ES-I3 (cell line): Measurements from ENCODE around the gene MUS81.
"Not testable (repeated sequence)": the region's sequence is repeated elsewhere in the genome, so short reads cannot be mapped to it uniquely, and the experiment has no call there.

Experiments
- H3K36me3 ChIP-seq: 2 replicates; pipeline ENCODE4 v1.6.1; 2013; ENCODE audit warnings: mild to moderate bottlenecking, low read length, control low read depth, moderate library complexity; ENCODE audit not compliant: insufficient read depth
- H3K4me1 ChIP-seq: 2 replicates; pipeline ENCODE4 v1.6.1; 2013; ENCODE audit warnings: mild to moderate bottlenecking, control low read depth, low read length; ENCODE audit not compliant: insufficient read depth
- H3K9ac ChIP-seq: 2 replicates; pipeline ENCODE4 v1.6.1; 2013; ENCODE audit warnings: low read depth, mild to moderate bottlenecking, low read length, moderate library complexity
- H3K9me3 ChIP-seq: 2 replicates; pipeline ENCODE4 v1.6.1; 2013; ENCODE audit warnings: mild to moderate bottlenecking, low read length, moderate library complexity; ENCODE audit not compliant: control insufficient read depth, insufficient read depth

The MUS81 gene

DNA sequence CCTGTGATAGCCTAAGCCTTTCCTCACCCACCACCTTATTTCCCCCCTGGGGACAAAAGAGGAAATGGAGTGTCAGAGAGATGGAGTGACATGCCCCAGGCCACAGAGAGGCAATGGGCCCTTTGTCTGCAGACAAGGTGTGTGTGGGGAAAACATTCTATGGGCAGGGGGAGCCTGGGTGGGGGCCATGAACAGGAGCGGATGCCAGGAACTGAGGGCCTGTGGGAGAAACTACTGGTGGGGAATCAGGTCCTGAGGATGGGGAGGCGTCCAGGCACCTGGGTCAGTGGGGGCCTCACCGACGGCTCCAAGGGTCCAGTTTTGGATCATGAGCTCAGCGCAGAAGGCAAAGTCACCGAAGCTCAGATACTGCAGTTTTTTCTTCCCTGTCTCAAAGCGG lies 25.0 kb downstream of the MUS81 start:
- Histone ChIP-seq H3K9ac (no peak overlapping the region), H3K9me3 (no peaks in the 10 kb centered on the region), H3K4me1 (peaks cover 12% of the 10 kb centered on the region), H3K36me3 (peaks cover 26% of the 10 kb centered on the region)

DNA sequence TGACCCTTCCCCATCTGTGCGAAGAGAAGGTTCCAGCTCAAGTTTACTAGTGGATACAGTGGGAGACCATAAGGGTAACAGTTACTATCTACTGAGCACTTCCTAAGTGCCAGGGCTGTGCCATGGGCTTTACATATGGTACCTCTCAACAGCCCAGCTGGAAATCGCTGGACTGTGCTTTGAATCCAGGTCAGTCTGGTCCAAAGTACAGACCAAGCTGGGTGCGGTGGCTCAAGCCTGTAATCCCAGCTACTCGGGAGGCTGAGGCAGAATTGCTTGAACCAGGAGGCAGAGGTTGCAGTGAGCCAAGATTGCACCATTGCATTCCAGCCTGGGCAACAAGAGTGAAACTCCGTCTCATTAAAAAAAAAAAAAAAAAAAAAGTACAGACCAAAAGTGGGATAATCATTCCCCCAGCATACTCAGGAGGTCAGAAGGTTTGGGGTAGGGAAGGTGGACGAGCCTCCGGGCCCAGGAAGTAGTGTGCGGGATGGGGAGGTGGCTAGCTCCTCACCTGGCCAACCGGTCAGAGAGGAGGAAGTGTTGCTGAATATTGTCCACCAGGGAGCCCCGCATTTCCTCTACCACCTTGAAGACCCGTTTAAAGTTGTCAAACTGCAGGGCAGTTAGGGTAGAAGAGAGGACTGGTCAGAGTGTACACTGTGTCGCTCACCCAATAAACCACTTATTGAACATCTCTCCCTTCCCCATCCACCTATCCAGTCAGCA lies 25.7 kb downstream of the MUS81 start:
- no peaks in the 10 kb centered on the region for H3K9me3 ChIP-seq
- no peak overlapping the region for H3K9ac ChIP-seq
- peaks cover 26% of the 10 kb centered on the region for H3K36me3 ChIP-seq
- H3K4me1 ChIP-seq, result peaks cover 12% of the 10 kb centered on the region

DNA sequence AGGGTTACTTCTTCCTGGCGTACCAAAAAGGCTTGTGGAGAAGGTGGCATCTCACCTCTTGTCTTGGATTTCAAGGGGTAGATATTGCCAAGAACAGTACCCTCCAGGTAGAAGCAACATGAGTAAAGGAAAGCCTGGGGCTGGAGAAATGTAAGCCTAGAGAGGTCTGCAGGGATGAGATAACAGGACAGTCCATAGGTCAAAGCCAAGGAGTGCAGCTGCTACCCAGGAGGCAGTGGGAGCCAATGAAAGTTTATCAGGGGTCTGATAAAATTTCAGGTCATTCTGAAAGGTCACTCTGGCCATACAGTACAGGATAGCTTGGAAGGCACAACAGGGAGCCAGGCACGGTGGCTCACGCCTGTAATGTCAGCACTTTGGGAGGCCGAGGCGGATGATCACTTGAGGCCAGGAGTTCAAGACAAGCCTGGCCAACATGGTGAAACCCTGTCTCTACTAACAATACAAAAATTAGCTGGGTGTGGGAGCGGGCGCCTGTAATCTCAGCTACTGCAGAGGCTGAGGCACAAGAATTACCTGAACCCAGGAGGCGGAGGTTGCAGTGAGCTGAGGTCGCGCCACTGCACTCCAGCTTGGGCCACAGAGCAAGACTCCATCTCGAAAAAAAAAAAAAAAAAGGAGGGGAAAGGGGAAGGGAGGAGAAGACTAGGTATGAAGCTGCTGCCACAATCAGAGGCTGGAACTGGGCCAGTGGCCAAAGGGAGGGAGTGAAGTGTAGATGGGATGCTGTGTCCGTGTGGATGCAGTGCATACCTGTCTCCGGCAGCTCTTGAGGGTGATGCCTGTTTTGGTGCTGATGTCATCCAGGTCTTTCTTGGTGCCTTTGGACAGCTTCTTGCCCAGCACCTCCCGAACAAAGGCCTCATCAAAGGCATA lies 26.8 kb downstream of the MUS81 start:
- no peaks in the 10 kb centered on the region for H3K9me3 ChIP-seq
- peaks cover 12% of the 10 kb centered on the region for H3K4me1 ChIP-seq
- peak overlapping the region; percentile 92 for H3K9ac ChIP-seq
- peaks cover 26% of the 10 kb centered on the region for H3K36me3 ChIP-seq

DNA sequence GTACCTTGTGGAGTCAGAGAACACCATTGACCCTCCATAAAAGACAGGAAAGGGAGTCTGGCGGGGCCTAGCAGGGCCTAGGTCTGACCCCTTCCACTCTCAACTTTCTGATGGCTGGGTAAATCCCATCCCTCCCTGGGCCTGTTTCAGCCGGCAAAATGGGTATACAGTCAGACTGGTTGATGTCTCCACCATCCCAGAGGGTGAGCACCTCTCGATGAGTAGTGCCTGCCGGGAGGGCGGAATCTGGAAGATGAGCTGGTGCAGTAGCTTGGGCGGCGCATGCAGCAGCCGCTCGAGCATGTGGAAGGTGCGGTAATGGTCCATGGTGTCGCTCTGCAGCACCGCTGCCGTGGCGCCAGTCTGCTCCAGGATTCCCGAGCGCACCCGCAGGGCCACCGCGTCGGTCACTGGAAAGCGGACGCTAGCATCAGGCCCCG lies 27.5 kb downstream of the MUS81 start:
- H3K36me3 ChIP-seq, result peaks cover 26% of the 10 kb centered on the region
- peaks cover 12% of the 10 kb centered on the region for H3K4me1 ChIP-seq
- H3K9ac ChIP-seq, result peak overlapping the region; percentile 92
- H3K9me3 ChIP-seq, result no peaks in the 10 kb centered on the region

DNA sequence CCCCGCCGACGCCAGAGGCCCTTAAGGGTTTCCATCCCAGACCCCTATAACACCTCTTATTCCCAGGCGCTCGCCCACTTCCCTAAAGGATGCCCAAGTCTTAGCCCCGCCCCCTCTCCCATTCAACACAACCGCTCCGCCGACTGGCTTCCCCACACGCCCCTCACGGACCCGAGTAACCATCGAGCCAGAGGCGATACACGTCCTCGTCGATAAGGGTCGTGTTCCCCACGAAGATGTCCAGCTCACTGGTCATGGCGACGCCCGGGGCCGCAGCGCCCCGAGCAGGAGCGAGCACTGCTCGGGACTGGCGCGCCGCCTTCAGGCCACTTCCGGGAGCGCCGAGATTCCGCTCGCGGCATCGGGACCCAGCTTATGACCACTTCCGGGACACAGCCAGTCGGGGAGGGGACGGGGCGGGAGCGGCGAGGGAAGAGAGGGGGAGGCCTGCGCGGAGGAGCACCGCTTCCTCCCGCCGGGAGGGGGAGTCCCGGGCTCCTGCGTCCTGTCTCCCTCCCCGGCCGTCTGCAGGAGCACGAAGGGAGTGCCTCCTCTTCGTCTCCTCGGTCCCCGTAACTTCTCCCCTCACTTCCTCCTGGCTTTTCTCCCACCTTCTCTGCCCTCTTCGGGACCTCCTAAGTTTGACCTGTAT lies 28.1 kb downstream of the MUS81 start, which contains the start of gene FIBP:
TSS of gene FIBP (minus strand) at position 309 of the 652 bp plus-strand sequence. CDS start at position 256, 53 bp downstream.
- H3K4me1 ChIP-seq, result peaks cover 12% of the 10 kb centered on the region
- peaks cover 26% of the 10 kb centered on the region for H3K36me3 ChIP-seq
- peak within 1 kb of the TSS; percentile 92 for H3K9ac ChIP-seq
- H3K9me3 ChIP-seq, result no peaks in the 10 kb centered on the region

DNA sequence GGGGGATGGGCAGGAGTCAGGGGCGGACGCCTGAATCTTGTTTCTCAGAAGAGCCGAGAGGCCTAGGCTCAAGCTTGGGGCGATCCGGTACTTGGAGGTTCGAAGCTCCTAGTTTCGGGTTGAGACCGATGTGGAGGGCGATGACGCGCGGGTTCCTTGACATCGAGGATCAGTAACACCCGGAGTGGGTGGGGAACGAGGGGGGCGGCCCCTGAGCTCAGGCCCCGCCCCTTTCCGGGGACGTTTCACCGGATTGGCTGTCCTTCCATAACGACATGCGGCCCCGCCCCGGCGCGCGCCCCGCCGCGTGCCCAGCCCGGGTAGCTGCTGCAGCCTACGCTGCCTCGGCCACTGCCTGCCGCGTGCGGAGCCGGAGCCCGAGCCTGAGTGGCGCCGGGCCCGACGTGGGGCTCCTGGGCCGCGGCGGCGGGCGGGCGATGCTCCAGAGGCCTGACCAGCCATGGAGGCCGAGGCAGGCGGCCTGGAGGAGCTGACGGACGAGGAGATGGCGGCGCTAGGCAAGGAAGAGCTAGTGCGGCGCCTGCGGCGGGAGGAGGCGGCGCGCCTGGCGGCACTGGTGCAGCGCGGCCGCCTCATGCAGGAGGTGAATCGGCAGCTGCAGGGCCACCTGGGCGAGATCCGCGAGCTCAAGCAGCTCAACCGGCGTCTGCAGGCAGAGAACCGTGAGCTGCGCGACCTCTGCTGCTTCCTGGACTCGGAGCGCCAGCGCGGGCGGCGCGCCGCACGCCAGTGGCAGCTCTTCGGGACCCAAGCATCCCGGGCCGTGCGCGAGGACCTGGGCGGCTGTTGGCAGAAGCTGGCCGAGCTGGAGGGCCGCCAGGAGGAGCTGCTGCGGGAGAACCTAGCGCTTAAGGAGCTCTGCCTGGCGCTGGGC lies 30.3 kb downstream of the MUS81 start, which contains the start of gene CCDC85B:
TSS of gene CCDC85B (plus strand) at position 350 of the 895 bp plus-strand sequence. CDS start at position 461, 111 bp downstream.
- Histone ChIP-seq H3K9me3 (no peaks in the 10 kb centered on the region), H3K36me3 (peaks cover 9% of the 10 kb centered on the region), H3K4me1 (peaks cover 10% of the 10 kb centered on the region), H3K9ac (peak within 1 kb of the TSS; percentile 83)

DNA sequence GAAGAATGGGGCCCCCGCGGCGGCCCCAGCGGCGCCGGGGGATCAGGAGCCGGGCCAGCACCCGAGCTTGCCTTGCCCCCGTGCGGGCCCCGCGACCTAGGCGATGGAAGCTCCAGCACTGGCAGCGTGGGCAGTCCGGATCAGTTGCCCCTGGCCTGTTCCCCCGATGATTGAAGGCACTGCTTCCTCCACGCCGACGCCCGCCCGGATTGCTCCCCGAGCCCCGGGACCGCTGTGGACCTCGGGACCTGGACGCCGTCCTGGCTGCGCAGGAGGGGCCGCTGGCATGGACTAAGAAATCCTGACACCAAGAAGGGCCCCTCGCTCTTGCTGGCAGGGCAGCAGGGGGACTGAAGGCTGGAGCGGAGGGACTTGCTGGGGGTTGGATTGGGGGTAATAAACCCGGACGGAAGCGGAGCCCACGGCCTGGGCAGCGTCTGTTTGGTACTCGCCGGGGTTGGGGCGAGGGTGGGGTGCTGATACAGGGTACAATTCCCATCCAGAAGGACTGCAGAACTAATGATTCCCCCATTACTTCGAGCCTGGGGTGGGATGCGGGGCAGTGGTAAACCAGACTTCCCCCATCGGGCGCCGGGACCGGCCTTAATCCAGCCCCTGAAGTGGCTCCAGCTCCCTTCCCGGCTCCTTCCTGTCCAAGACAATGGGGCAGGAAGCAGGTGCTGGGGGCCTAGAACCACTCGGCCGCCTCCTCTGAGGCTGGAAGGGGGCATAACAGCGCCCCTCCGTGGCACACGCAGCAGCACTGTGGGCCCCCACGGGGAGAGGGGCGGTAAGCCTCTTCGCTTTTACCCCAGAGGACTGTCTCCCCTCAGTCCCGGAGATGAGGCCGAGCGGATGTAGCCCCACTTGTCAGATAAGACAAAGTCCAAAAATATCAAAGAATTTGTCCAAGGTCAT lies 31.2 kb downstream of the MUS81 start:
- H3K9ac ChIP-seq, result peak overlapping the region; percentile 83
- H3K9me3 ChIP-seq, result no peaks in the 10 kb centered on the region
- H3K36me3 ChIP-seq, result peaks cover 7% of the 10 kb centered on the region
- H3K4me1 ChIP-seq, result peaks cover 10% of the 10 kb centered on the region

DNA sequence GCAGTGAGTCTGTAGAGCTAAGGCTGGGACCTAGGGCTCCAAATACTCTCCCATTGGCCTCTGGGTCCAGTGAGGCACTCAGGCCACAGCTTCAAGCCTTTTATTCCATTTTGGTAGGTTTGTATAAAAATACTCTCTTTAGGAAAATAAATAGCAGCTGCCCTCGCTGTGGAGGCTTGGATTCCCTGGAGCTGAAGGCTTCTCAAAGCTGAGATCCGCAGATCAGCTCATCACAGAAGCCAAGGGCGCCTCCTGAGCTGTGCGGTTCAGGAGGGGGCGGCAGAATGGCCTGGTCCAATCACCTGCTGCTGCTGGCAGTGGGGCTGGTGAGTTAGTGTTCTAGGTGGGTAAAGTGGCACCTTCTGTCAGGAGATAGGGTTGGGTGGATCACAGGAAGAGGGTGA lies 31.9 kb downstream of the MUS81 start:
- not testable (repeated sequence) for H3K36me3 ChIP-seq, H3K9me3 ChIP-seq, H3K4me1 ChIP-seq
- H3K9ac ChIP-seq, result peak overlapping the region; percentile 83; the same call in 1 of the 2 replicates

DNA sequence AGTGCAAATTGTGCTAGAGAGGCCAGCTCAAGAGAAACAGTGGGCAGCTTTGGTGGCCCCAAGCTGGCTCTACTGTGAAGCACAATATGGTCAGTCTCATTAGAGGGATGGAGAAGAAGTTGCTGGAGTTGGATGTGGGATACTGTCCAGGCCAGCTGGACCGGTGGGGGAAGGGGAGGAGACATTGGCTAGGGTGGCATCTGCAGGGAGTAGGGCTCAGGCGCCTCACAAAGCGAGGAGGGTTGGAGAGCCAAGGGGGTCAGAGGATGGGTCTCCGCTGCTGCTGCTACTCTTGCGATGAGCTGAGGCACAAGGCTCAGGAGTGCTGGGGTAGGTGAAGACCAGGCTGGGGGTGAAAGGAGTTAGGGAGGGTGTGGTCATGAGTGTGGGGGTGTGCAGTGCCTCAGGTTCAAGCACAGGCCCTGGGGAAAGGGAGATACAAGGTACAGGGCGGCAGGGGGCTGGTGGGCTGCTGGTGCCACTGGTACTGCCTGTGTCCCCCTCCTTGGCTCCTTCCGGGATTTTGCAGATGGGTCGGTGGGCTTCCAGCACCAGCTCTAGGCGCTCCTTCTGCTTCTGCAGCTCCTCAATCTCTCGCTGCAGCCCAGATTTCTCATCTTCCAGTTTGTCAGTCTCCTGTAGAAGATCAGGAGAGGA lies 32.6 kb downstream of the MUS81 start:
- no peaks in the 10 kb centered on the region for H3K9me3 ChIP-seq
- H3K9ac ChIP-seq, result no peak overlapping the region
- peaks cover 5% of the 10 kb centered on the region; the same call in 1 of the 2 replicates for H3K36me3 ChIP-seq
- H3K4me1 ChIP-seq, result peaks cover 7% of the 10 kb centered on the region; the same call in 1 of the 2 replicates

DNA sequence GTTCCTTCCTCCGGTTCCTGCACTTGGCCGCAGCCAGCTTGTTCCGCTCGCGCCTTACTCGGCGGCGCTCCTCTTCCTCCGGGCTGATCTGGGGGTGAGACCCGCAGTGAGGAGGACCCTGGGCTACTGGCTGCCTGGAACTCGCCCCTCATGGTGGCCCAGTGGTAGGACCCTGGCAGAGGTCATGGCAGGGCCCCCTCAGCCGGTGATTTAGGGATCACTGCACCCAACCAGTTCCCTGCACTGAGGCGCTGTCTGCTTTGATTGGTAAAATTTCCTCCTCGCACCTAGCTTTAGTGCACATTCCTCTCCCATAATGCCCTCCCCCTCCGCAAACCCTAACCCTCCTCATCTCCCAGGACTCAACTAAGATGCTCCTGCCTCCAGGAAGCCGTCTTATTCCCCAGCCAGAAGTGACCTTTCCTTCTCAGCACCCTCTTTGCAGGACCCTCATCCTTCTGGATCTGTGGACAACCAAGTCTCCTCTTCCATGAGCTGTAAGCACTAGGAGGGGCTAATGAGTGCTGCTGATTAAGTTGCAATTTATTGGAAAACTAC lies 33.9 kb downstream of the MUS81 start:
- Histone ChIP-seq H3K4me1 (peaks cover 7% of the 10 kb centered on the region; the same call in 1 of the 2 replicates), H3K36me3 (peaks cover 5% of the 10 kb centered on the region; the same call in 1 of the 2 replicates), H3K9ac (no peak overlapping the region), H3K9me3 (no peaks in the 10 kb centered on the region)

DNA sequence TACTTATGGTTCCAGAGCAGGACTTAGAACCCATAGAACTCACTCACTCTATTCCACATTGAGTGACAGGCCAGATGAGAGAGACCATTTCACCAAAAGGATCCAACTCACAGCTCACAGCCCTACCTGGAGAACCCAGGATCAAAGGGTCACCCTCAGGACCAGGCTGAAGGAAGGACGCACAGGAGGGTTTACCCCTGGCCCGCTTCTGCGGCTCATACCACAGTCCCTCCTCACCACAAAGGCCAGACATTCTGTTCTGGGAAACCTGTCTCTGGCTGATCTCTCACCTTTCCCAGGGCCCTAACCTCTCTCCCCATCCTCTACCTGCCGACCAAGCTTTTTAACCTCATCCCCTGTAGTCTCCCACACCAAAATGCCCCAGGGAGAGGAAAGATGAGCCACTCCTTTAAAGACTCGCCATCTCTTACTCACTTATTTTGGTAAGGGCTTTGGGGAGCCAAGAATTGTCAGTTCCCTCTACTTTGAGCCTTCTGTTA lies 35.3 kb downstream of the MUS81 start:
- H3K36me3 ChIP-seq, result peaks cover 5% of the 10 kb centered on the region; the same call in 1 of the 2 replicates

More for the DNA sequence above, 35.3 kb downstream of the MUS81 start:
- Histone ChIP-seq H3K4me1 (no peaks in the 10 kb centered on the region; the same call in 1 of the 2 replicates), H3K9me3 (no peaks in the 10 kb centered on the region), H3K9ac (no peak overlapping the region)
